Skeletal muscle tissue (tissue), 4 donors: ENCODE results near the gene IGSF9. TPM values are rescaled to one million over a fixed set of nuclear protein-coding genes. Genes with fewer than 3 reads are reported as not detected.

Experiments used
- H3K27ac ChIP-seq: one replicate; pipeline ENCODE4 v1.7.0; 2013; ENCODE audit warnings: mild to moderate bottlenecking, low read depth, low read length, inconsistent platforms
- H3K27me3 ChIP-seq, 3 donors: one replicate each; pipeline ENCODE4 v1.7.0; 2013; ENCODE audit warnings: low read length in 3 of 3; ENCODE audit not compliant: control insufficient read depth in 3 of 3, insufficient read depth in 3 of 3
- H3K36me3 ChIP-seq, 3 donors: one replicate each; pipeline ENCODE4 v1.7.0; 2013; ENCODE audit warnings: low read length in 3 of 3; ENCODE audit not compliant: control insufficient read depth in 3 of 3, insufficient read depth in 3 of 3
- H3K4me1 ChIP-seq, 3 donors: one replicate each; pipeline ENCODE4 v1.7.0; 2013; ENCODE audit warnings: low read length in 3 of 3, mild to moderate bottlenecking in 3 of 3; ENCODE audit not compliant: control insufficient read depth in 3 of 3, insufficient read depth in 3 of 3
- H3K4me3 ChIP-seq, 3 donors: one replicate each; pipeline ENCODE4 v1.7.0; 2013; ENCODE audit warnings: low read length in 3 of 3
- H3K9ac ChIP-seq, 3 donors: one replicate each; pipeline ENCODE4 v1.7.0; 2013; ENCODE audit warnings: low read length in 3 of 3, mild to moderate bottlenecking in 3 of 3, moderate library complexity in 2 of 3, low read depth in 1 of 3
- H3K9me3 ChIP-seq, 3 donors: one replicate each; pipeline ENCODE4 v1.7.0; 2013; ENCODE audit warnings: low read length in 3 of 3; ENCODE audit not compliant: control insufficient read depth in 3 of 3
- total RNA-seq: library from RNA; depleted of rRNA; stranded (reverse); fragments of >200 nt; gene quantifications from one replicate; pipeline ENCODE4 v1.2.3, GENCODE V29; 2014
- donor health status: Osteomylitis.

IGSF9 gene
- total RNA-seq, 1 donor from 2014 or later = under 0.01 TPM

DNA sequence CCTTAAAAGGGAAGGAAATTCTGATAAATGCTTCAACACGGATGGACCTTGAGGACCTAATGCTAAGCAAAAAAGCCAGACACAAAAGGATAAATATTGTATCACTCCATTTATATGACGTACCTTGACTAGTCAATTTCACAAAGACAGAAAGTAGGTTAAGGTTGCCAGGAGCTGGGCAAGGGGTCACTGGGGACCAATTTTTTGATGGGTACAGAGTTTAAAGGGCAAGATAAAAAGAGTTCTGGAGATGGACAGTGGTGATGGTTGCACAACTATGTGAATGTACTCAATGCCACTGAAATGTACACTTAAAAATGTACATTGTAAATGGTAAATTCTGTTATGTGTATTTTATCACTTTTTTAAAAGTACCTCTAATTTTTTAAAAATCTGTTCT is 40.7 kb upstream of the IGSF9 start:
- Histone ChIP-seq H3K27ac (no peak overlapping the region), H3K9ac (no peak overlapping the region), H3K27me3 (peaks cover 2 to 4% (median 3%) of the 10 kb centered on the region in 3 donors), H3K4me1 (no peaks in the 10 kb centered on the region), H3K9me3 (no peaks in the 10 kb centered on the region), H3K4me3 (no peak overlapping the region), H3K36me3 (no peaks in the 10 kb centered on the region)

DNA sequence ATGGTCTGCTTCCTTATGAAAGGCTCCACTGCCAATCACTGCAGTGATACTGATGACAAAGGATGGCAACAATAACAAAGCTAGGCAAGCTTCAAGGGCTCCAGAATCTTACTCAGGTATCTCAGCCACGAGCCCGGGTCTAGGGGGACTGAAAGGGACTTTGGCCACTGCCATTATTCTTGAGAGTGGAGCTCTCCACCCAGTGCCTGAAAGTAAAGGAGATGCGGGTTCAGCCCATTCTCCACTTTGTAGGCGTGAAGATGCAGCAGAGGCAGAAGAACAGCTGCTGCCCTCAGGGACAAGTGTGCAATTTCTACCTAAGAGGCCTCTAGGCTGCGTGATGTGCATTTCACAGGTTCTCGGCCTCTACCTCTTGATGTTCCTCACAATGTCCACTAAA is 40.1 kb upstream of the IGSF9 start:
- Histone ChIP-seq H3K36me3 (no peaks in the 10 kb centered on the region), H3K27me3 (peaks cover 2 to 4% (median 3%) of the 10 kb centered on the region in 3 donors), H3K27ac (no peak overlapping the region), H3K4me3 (no peak overlapping the region), H3K4me1 (no peaks in the 10 kb centered on the region), H3K9ac (no peak overlapping the region), H3K9me3 (no peaks in the 10 kb centered on the region)

DNA sequence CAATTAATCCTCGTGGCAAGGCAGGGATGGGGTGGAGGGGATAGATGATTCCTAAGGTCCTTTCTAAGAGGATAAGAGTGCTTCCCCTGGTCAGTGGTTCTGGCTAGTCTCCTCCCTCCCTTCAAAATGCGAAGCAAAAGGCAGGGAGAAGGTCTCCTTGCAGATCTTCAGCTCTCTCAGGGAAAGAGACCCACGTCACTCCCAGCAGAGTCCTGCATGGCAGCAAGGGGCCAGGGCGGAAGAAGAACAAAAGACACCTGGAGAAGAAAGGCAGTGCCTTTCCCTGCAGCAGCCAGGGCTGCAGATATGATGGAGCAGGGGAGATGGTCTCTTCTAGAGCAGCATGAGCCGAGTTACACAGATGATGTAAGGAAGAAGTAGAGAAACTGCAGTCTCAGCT is 38.3 kb upstream of the IGSF9 start:
- Histone ChIP-seq H3K27ac (no peak overlapping the region), H3K27me3 (peaks cover 0 to 3% (median 0%) of the 10 kb centered on the region in 3 donors), H3K9ac (no peak overlapping the region), H3K4me1 (no peaks in the 10 kb centered on the region), H3K4me3 (no peak overlapping the region), H3K9me3 (no peaks in the 10 kb centered on the region), H3K36me3 (no peaks in the 10 kb centered on the region)

DNA sequence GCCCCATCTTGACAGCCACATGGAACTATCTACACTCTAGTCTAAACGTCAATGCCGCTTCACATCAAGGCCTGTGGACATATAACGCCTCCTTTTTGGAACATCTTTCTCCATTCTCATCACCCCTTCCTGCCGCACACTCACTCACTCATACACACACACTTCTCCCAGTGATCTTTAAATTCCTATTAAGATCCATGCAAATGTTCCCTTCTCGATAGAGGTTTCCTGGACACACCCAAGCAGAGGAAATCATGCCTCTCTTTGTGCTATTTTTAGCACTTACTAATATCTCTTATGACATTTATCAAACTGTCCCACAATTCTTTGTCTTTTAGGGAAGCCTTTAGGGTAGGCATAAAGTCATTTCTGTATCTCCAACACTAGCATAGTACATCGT is 36.9 kb upstream of the IGSF9 start:
- Histone ChIP-seq H3K36me3 (no peaks in the 10 kb centered on the region), H3K4me3 (no peak overlapping the region), H3K27me3 (peaks cover 3 to 10% (median 4%) of the 10 kb centered on the region in 3 donors), H3K9me3 (no peaks in the 10 kb centered on the region), H3K4me1 (no peaks in the 10 kb centered on the region), H3K9ac (no peak overlapping the region), H3K27ac (no peak overlapping the region)

DNA sequence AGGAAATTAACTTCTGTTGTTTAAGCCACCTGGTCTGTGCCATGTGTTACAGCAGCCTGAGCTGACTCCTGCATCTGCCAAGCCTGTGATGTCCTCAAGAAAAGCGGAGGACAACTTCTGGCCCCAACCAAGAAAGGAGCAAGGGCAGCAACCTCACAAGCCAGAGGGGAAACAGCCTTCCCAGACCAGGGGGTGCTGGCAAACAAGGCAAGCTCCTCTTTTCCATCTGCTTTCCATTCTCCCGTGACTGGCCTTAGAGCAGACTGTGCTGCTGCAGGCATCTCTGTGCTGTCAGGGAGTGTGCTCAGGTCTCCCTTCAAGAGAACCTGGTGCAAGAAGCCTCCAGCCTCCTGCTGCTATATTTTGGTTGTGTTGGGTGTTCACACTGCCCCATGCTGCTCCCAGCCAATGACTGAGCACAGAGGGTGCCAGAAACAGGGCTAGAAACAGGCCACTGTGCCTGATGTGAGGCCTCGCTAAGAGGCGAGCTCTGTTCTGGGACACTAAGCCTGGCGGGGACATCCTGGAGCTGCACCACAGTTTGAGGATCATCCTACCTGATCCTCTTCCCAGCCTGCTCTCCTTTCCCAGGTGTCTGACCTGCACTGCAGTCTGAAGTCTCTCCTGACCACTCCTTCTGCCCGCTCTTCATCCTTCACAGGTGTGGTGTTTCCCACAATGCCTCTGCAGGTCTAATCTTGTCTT is 36.1 kb upstream of the IGSF9 start:
- Histone ChIP-seq H3K9me3 (no peaks in the 10 kb centered on the region), H3K4me1 (no peaks in the 10 kb centered on the region), H3K9ac (no peak overlapping the region), H3K27me3 (peaks cover 4 to 12% (median 6%) of the 10 kb centered on the region in 3 donors), H3K27ac (no peak overlapping the region), H3K4me3 (no peak overlapping the region), H3K36me3 (no peaks in the 10 kb centered on the region)

DNA sequence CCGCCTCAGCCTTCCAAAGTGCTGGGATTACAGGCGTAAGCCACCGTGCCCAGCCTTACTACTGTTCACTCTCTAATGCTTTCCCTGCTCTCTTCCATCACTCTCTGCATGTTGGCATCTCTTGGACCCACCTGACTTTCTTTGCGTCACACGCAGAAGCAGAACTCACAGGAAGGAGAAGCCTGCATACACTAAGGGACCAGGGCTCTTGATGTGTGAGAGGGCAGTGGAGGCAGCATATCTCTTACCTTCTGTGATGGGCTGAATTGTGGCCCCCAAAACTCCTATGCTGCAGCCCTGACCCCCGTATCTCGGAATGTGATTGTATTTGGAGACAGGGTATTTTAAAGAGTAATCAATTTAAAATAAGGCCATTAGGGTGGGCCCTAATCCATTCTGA is 35.4 kb upstream of the IGSF9 start:
- Histone ChIP-seq H3K4me3 (no peak overlapping the region), H3K9ac (no peak overlapping the region), H3K4me1 (no peaks in the 10 kb centered on the region), H3K27me3 (peaks cover 4 to 12% (median 6%) of the 10 kb centered on the region in 3 donors), H3K36me3 (no peaks in the 10 kb centered on the region), H3K27ac (no peak overlapping the region), H3K9me3 (no peaks in the 10 kb centered on the region)

DNA sequence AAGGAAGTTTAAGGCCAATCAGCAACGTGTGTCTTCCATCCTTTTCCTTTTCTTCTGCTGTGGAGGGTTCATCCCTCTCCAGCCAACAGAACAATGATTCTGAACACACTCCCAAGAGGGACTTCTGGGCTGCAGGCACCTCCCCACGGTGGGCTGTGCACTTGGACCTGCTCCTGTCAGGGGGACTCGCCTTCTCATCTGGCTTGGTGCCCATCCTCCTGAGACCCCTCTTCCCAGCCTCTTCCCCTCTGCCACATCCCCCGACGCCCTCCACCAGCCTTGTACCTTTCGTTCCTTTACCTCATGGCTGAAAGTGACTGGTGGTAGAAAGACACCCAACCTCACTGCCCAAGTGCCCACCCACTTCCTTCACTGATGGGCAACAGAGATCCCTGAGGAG is 34.7 kb upstream of the IGSF9 start:
- H3K9me3 ChIP-seq = no peaks in the 10 kb centered on the region
- no peaks in the 10 kb centered on the region for H3K4me1 ChIP-seq
- no peak overlapping the region for H3K27ac ChIP-seq
- no peak overlapping the region for H3K4me3 ChIP-seq
- H3K27me3 ChIP-seq = peaks cover 4 to 19% (median 6%) of the 10 kb centered on the region in 3 donors
- H3K9ac ChIP-seq = no peak overlapping the region
- no peaks in the 10 kb centered on the region for H3K36me3 ChIP-seq

DNA sequence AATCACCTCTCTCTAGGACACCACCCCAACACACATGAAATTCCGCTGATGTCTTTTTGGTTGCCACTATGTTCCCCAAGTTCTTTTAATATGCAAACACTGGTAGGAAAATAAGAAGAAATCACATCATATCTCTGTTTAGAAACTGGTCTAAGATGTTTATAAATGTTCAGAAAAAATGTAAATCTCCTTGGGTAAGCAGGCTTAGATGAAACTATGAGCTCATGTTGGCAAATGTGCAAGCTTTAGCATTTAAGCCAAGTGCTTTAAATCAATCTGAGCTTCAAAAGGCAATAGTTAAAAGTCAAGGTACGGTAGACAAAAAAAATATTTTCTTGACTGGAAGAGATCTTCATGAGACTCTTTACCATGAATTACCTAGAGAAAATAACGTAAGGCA is 33.8 kb upstream of the IGSF9 start:
- H3K4me3 ChIP-seq = no peak overlapping the region
- H3K4me1 ChIP-seq = no peaks in the 10 kb centered on the region
- no peaks in the 10 kb centered on the region for H3K9me3 ChIP-seq
- no peak overlapping the region for H3K27ac ChIP-seq
- H3K9ac ChIP-seq = no peak overlapping the region
- H3K27me3 ChIP-seq = peaks cover 6 to 20% (median 9%) of the 10 kb centered on the region in 3 donors
- no peaks in the 10 kb centered on the region for H3K36me3 ChIP-seq

DNA sequence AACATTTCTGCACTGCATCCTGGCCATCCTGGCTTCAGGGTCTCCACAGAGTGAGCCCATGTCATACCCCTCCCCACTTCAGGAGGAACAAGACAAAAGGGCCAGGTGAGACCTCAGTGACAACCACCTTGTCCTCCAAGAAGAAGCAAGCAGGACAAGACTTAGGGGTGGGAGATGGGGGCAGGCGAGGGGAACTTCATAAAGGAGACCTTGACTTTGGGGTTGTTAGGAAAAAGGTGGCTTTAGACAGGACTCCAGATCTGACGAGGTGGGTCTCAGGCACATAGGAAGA is 32.6 kb upstream of the IGSF9 start:
- Histone ChIP-seq H3K27ac (no peak overlapping the region), H3K4me3 (no peak overlapping the region), H3K27me3 (peaks cover 9 to 17% (median 16%) of the 10 kb centered on the region in 3 donors)

DNA sequence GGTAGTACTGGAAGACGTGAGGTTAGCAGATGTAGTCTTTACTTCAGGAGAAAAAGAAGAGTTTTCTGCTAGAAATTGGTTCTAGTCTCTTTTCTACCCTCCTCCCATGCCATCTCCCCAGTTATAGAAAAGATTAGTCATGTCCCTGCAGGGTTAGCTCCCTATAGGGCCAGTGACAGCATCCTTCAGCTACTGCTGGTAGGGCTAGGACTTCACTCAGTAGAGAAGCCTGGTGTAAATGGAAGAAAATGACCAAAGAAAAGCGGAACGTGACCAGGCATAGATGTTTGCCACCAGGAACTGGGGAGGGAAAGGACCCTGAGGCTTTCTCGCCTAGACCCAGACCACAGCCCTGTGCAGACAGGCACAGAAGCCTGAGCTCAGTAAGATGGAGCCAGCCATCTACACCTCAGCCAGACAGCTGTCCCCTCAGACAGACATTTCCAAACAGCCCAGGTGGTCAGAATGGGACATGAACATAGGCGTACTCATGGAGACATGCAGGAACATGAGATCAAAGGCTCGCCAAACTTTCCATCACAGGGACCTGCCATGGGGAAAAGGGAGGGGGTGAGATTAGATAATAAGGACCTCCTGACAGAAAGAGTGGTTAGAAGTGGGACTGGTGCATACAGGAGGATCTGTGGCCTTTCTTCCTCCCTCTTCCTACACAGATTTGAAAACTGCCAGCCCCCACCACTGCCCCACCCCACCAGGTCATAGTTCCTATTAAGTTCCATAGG is 32.1 kb upstream of the IGSF9 start:
- H3K27ac ChIP-seq = no peak overlapping the region
- H3K9me3 ChIP-seq = no peaks in the 10 kb centered on the region
- no peaks in the 10 kb centered on the region for H3K36me3 ChIP-seq
- H3K4me1 ChIP-seq = no peaks in the 10 kb centered on the region
- H3K27me3 ChIP-seq = peaks cover 11 to 19% (median 18%) of the 10 kb centered on the region in 3 donors
- H3K9ac ChIP-seq = no peak overlapping the region
- no peak overlapping the region for H3K4me3 ChIP-seq

More for the DNA sequence above, 32.6 kb upstream of the IGSF9 start:
- no peaks in the 10 kb centered on the region for H3K4me1 ChIP-seq
- H3K9me3 ChIP-seq = no peaks in the 10 kb centered on the region
- no peak overlapping the region for H3K9ac ChIP-seq
- no peaks in the 10 kb centered on the region for H3K36me3 ChIP-seq
